ENCODE data around the gene ATP6V0A4.

DNA sequence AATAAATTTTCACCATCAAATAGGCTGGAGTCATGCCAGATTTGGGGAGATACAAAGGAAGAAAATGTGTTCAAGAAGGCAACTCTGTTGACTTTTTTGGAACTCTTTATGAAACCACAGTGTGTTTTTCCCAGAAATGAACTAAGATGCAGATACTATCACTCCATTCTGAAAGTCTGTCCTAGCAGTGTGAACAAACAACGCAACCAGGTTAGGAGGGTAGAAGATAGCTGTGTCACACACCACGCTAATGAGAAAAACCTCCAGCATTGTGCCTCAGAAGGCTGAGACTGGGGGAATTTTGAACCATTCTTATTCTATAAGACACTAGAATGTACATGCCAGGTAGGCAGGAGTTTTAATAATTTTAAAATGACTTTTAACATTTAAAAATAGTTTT is 15.9 kb upstream of the ATP6V0A4 start:
- TF ChIP-seq POLR2A (IDR thresholded peaks at IDR 0.05; ENCODE audit: low read depth, low read length) (no peak), POLR2AphosphoS5 (IDR thresholded peaks at IDR 0.05; ENCODE audit: low read depth, low read length) (no peak), PAX5 (IDR thresholded peaks at IDR 0.05; ENCODE audit: insufficient read depth, low read length, severe bottlenecking) (no peak), SPI1 (IDR thresholded peaks at IDR 0.05; ENCODE audit: low read depth, low read length) (no peak), TAF1 (IDR thresholded peaks at IDR 0.05; ENCODE audit: low read depth, low read length) (no peak), POU2F2 (IDR thresholded peaks at IDR 0.05; ENCODE audit: low read depth, low read length) (no peak)
